ENCODE data around the gene NLRX1. TPM values are rescaled to one million over a fixed set of nuclear protein-coding genes. Genes with fewer than 3 reads are reported as not detected.
"Not testable (repeated sequence)": the region's sequence is repeated elsewhere in the genome, so short reads cannot be mapped to it uniquely, and the experiment has no call there.

NLRX1 gene
- total RNA-seq, 1 experiment from 2014 or later, result 14.7 TPM

DNA sequence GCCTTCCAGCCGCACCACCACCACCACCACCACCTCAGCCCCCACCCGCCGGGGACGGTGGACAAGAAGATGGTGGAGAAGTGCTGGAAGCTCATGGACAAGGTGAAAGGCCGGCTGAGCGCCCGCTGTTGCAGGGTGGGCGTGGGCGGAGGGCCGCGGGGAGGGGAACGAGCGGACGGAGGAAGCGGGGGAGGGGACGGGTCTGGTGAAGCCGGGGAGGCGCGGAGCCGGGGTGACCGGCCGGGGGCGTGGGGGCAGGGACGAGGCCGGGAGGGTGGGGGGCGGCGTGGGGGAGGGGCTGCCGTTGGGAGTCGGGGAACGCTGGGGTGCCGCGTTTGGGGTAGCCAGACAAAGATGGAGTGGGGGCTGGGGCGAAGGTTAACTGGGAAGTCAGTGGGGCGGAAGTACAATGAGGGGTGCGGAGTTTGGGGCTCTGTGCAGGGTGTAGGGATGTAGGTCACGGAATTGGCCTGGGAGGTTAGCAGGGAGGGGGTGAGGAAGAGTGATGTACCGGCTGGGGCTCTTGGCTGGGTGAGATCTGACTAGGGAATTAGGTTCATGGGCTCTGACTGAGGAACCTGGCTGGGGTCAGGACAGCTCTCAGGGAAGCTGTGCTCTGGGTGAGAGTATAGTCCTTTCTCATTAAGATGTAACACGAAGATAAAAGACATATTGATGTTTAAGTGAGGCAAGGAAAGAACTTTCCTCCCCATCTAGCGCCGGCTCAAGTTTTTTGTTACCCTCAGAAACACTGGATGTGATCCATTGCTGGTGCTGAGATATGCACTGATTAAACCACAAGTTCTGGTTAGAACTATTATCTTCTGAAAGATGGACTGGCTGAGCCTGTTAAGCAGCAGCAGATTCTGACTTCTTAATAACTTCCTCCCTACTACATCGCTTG, 38.2 kb downstream of the NLRX1 start:
- DNase-seq (ENCODE audit: low spot score), result no peak

DNA sequence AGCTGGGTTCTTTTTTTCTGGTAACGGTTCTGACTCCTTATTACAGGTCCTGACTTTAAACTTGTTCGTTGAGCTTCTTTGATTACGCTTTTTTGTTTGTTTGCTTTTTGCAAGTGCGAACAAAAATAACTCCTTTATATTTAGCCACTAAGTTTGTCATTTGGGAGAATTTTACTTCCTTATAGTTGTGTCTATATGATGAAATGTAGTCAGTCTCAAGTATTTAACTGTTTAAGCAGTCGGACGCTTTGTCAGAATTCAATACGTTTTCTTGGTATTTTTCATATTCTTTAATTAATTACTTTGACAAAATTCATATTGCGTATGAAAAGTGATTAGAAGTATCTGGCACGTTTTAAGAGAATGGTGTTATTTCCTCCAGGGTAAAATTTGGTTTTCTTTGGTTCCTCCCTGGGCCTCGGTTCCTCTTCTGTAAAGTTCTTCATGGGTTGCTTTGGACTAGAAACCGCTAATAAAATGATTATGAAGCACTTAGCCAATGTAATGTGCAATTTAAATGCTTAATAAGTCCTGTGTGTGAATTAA, 39.0 kb downstream of the NLRX1 start:
- DNase-seq (ENCODE audit: low spot score), result no peak

- DNase-seq (ENCODE audit: low spot score), result no peak
Measured at GRCh38 chr11:119209186-119209585, 40.7 kb downstream of the NLRX1 start.

- DNase-seq (ENCODE audit: low spot score), result no peak
Measured at GRCh38 chr11:119210050-119210449, 41.5 kb downstream of the NLRX1 start.

DNA sequence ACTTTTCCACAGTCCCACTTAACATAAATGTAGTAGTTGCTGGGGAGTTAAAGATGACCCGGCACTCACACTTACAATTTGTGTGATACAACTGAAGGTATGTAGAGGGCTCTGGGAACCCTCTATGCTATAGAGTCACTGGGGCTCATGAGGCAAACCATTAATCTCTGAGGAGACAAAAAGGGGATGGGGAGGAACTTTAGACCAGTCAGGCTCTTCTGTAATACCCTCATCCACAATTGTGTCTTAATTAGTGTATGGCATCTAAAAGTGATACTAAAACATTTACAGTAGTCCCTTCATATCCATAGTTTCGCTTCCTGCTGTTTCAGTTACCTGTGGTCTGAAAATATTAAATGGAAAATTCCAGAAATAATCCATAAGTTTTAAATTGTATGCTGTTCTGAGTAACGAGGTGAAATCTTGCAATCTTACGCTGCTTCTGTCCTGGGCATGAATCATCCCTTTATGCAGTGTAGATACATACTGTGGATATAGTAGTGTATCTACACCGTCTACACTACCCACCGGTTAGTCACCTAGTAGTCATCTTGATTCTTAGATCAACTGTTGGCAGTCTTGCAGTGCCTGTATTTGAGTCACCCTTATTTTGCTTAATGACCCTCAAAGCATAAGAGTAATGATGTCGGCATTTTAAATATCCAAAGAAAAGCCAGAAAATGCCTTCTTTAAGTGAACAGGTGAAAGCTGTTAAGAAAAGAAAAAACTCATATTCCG, 49.8 kb downstream of the NLRX1 start:
- DNase-seq (ENCODE audit: low spot score), result peak; percentile 54

DNA sequence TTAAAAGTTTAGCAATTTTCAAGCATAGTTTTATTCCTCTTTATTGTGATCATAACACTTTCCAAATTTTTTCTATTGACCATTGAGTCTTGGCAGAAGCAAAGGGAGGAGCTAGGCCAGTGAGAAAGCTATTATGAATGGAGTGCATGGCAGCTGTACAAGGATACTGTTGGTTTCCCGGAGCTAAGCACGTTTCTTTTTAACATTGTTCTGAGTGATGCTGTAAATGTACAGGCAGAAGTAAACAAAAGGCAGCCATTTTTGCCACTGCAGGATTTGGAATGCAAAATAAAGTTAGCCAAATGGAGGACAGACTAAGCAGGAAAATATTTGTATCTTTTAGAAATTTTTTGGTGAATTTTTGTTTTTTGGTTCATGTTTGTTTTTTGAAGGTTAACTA, 53.8 kb downstream of the NLRX1 start:
- DNase-seq (ENCODE audit: low spot score), result peak; percentile 40

DNA sequence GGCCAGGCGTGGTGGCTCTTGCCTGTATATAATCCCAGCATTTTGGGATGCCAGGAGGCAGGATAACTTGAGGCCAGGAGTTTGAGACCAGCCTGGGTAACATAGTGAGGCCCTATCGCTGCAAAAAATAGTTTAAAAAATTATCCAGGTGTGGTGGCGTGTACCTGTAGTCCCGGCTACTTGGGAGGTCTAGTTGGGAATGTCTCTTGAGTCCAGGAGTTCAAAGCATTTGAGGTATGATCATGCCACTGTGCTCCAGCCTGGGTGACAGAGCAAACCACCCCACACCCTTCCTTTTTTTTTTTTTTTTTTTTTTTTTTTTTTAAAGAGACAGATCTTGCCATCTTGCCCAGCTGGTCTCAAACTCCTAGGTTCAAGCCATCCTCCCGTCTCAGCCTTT, 54.4 kb downstream of the NLRX1 start:
- no peak for DNase-seq (ENCODE audit: low spot score)

DNA sequence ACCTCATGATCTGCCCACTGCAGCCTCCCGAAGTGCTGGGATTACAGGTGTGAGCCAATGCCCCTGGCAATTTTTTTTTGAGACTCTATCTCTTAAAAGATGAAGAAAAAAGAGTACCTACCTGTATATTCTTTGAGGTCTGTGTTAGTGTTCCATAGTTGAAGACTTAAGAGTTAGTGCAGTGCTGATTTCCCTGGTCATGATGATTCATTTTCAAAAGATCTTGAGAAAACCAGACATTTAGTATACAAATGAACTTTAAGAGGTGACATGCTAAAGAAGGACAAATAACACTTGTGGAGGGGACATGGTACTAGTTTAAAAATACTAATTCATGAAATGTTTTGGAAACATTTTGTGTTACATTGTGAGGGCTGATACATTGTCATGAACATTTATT, 55.3 kb downstream of the NLRX1 start:
- DNase-seq (ENCODE audit: low spot score), result peak; percentile 13

GRCh38 chr11:119228535-119229287, 60.2 kb downstream of the NLRX1 start:
- not testable (repeated sequence) for DNase-seq (ENCODE audit: low spot score)

DNA sequence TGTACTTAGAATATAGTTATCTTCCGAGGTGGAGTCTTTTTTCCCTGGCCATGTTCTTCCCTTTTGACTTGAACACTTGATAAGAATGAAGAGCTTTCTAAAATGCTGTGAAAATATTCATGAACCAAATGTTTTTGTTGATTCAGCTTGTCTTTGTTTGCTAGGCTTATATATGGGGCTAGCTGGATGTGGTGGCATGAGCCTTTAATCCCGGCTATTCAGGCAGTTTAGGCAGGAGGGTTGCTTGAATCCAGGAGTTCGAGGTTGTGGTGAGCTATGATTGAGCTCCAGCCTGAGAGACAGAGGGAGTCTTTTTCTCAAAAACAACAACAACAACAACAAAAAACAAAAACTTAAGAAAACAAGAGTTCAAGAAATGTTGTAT, 60.8 kb downstream of the NLRX1 start:
- DNase-seq (ENCODE audit: low spot score), result no peak

- no peak for DNase-seq (ENCODE audit: low spot score)
Measured at GRCh38 chr11:119229741-119230140, 61.2 kb downstream of the NLRX1 start.

Other genes starting within 250 kb of the NLRX1 start
- 3.3 and 7.5 TPM in 2 replicates for gene BCL9L, start 242.8 kb upstream of the NLRX1 start, total RNA-seq (2014; rRNA removed; shearing (Covaris generic))
- gene UPK2, start 212.4 kb upstream of the NLRX1 start, total RNA-seq (2014; rRNA removed; shearing (Covaris generic)), result not detected in 2 replicates
- not detected in 2 replicates for gene FOXR1, start 197.0 kb upstream of the NLRX1 start, total RNA-seq (2014; rRNA removed; shearing (Covaris generic))
- gene CENATAC, start 170.6 kb upstream of the NLRX1 start, total RNA-seq (2014; rRNA removed; shearing (Covaris generic)), result 11.9 and 14.4 TPM in 2 replicates
- gene RPS25, start 150.4 kb upstream of the NLRX1 start, total RNA-seq (2014; rRNA removed; shearing (Covaris generic)), result 3,227 and 3,660 TPM in 2 replicates
- gene TRAPPC4, start 150.0 kb upstream of the NLRX1 start, total RNA-seq (2014; rRNA removed; shearing (Covaris generic)), result 118 and 134 TPM in 2 replicates
- gene SLC37A4, start 137.8 kb upstream of the NLRX1 start, total RNA-seq (2014; rRNA removed; shearing (Covaris generic)), result 21.7 and 26.6 TPM in 2 replicates
- gene HYOU1, start 111.5 kb upstream of the NLRX1 start, total RNA-seq (2014; rRNA removed; shearing (Covaris generic)), result 134 and 143 TPM in 2 replicates
- gene VPS11, start 100.9 kb upstream of the NLRX1 start, total RNA-seq (2014; rRNA removed; shearing (Covaris generic)), result 13.8 and 19.2 TPM in 2 replicates
- 6.2 and 16.4 TPM in 2 replicates for gene HMBS, start 83.8 kb upstream of the NLRX1 start, total RNA-seq (2014; rRNA removed; shearing (Covaris generic))
- 25.0 and 43.7 TPM in 2 replicates for gene DPAGT1, start 66.9 kb upstream of the NLRX1 start, total RNA-seq (2014; rRNA removed; shearing (Covaris generic))
- gene C2CD2L, start 61.4 kb upstream of the NLRX1 start, total RNA-seq (2014; rRNA removed; shearing (Covaris generic)), result 2.3 and 5.1 TPM in 2 replicates
- 6.1 and 7.2 TPM in 2 replicates for gene HINFP, start 47.1 kb upstream of the NLRX1 start, total RNA-seq (2014; rRNA removed; shearing (Covaris generic))
- 0.25 TPM in 1 of 2 replicates, not detected in the other for gene ABCG4, start 19.7 kb upstream of the NLRX1 start, total RNA-seq (2014; rRNA removed; shearing (Covaris generic))
- not detected in 2 replicates for gene NHERF4, start 16.8 kb downstream of the NLRX1 start, total RNA-seq (2014; rRNA removed; shearing (Covaris generic))
- 7.3 and 11.0 TPM in 2 replicates for gene CBL, start 37.6 kb downstream of the NLRX1 start, total RNA-seq (2014; rRNA removed; shearing (Covaris generic))
- 66.0 and 88.8 TPM in 2 replicates for gene MCAM, start 148.4 kb downstream of the NLRX1 start, total RNA-seq (2014; rRNA removed; shearing (Covaris generic))
- 4.1 and 6.8 TPM in 2 replicates for gene RNF26, start 165.8 kb downstream of the NLRX1 start, total RNA-seq (2014; rRNA removed; shearing (Covaris generic))
- not detected in 2 replicates for gene C1QTNF5, start 172.2 kb downstream of the NLRX1 start, total RNA-seq (2014; rRNA removed; shearing (Covaris generic))
- not detected in 2 replicates for gene MFRP, start 178.0 kb downstream of the NLRX1 start, total RNA-seq (2014; rRNA removed; shearing (Covaris generic))
- 0.21 and 0.29 TPM in 2 replicates for gene USP2, start 213.0 kb downstream of the NLRX1 start, total RNA-seq (2014; rRNA removed; shearing (Covaris generic))

Measured in H4 (cell line).